ENCODE measurements around the gene AOC1. TPM values are rescaled to one million over a fixed set of nuclear protein-coding genes. Genes with fewer than 3 reads are reported as not detected.

AOC1 gene
- total and polyA plus RNA-seq, 10 of the 15 experiments (the other 5 are each of a cell fraction or from before 2014, with no cell fraction given) = 0.07 TPM; not detected in 9

GRCh38 chr7:150860291-150860977 lies 8.1 kb downstream of the AOC1 start:
- no peaks in the 10 kb centered on the region for H4K20me1 ChIP-seq (ENCODE audit: control insufficient read depth, insufficient read depth)
- DNase-seq (ENCODE audit: low read depth, low spot score) = no peak
- H3K27me3 ChIP-seq (replicated peaks in 1 of 2; ENCODE audit: control insufficient read depth in 2 of 2, insufficient read depth in 2 of 2, low read length in 1 of 2) = no peaks in the 10 kb centered on the region; a peak in 1 of 4 replicates
- no peaks in the 10 kb centered on the region for H3K9me3 ChIP-seq (replicated peaks; ENCODE audit: control insufficient read depth, insufficient read depth, low read length)
- no peaks in the 10 kb centered on the region for H3K36me3 ChIP-seq (ENCODE audit: control insufficient read depth in 2 of 2, insufficient read depth in 2 of 2, low read length in 1 of 2)
- WGBS (ENCODE audit: insufficient coverage, insufficient replicate concordance, low lambda C conversion rate, missing lambda C conversion rate) = 60% methylated on average over 14 of the region's 14 CpGs
- intact Hi-C loops (cut with micrococcal nuclease; ENCODE audit: unreplicated experiment) (no loop called here), in situ Hi-C loops (cut with MboI) (no loop called here)
- ATAC-seq = no peak
- no peak overlapping the region for H3K4me2 ChIP-seq (ENCODE audit: control insufficient read depth, insufficient read depth)
- SMC1A ChIA-PET (ENCODE audit: uncharacterized antibody, unreplicated experiment) = no interaction called here
- no peaks in the 10 kb centered on the region for H3K4me1 ChIP-seq (ENCODE audit: control insufficient read depth, insufficient read depth, low read length)
- POLR2A ChIA-PET = interaction anchor here (0.6 kb wide), 1 partner anchor 1022 kb away, joined by 6 read pairs; the partner anchor contains the start of gene ZNF862
- no peaks in the 10 kb centered on the region for H3K79me2 ChIP-seq (ENCODE audit: control insufficient read depth, insufficient read depth, low read length)
- CTCF ChIA-PET = interaction anchor here (0.5 to 1.5 kb wide), 2 partner anchors 82 to 88 kb away, joined by 3 to 4 read pairs; no protein-coding TSS in a partner anchor
- RAD21 ChIA-PET (ENCODE audit: unreplicated experiment) = no interaction called here
- H3K9ac ChIP-seq (ENCODE audit: control insufficient read depth, insufficient read depth, low read length) = no peak overlapping the region
- no peak overlapping the region for H3K27ac ChIP-seq (ENCODE audit: control insufficient read depth, insufficient read depth)
- H3K4me3 ChIP-seq = no peak overlapping the region
- no TSS peak for BruUV-seq (replicated peaks)
- FAIRE-seq = no peak
- H2AFZ ChIP-seq (ENCODE audit: control insufficient read depth, low read depth, low read length) = no peak overlapping the region
- no peak for TF ChIP-seq SIX5 (IDR thresholded peaks at IDR 0.05; ENCODE audit: low read depth, low read length, severe bottlenecking)
- TF ChIP-seq FOS (IDR thresholded peaks at IDR 0.05; ENCODE audit: borderline replicate concordance, extremely low read depth, insufficient read length) = no peak
- no peak for TF ChIP-seq LARP7 (IDR thresholded peaks at IDR 0.05)
- TF ChIP-seq CHD4 (IDR thresholded peaks at IDR 0.05) = no peak
- no peak for TF ChIP-seq CEBPB (IDR thresholded peaks at IDR 0.05; ENCODE audit: borderline replicate concordance in 1 of 2, low read depth in 2 of 2, low read length in 2 of 2)
- TF ChIP-seq BMI1 (IDR thresholded peaks at IDR 0.05; ENCODE audit: borderline replicate concordance) = no peak
- TF ChIP-seq, protein P1, sequence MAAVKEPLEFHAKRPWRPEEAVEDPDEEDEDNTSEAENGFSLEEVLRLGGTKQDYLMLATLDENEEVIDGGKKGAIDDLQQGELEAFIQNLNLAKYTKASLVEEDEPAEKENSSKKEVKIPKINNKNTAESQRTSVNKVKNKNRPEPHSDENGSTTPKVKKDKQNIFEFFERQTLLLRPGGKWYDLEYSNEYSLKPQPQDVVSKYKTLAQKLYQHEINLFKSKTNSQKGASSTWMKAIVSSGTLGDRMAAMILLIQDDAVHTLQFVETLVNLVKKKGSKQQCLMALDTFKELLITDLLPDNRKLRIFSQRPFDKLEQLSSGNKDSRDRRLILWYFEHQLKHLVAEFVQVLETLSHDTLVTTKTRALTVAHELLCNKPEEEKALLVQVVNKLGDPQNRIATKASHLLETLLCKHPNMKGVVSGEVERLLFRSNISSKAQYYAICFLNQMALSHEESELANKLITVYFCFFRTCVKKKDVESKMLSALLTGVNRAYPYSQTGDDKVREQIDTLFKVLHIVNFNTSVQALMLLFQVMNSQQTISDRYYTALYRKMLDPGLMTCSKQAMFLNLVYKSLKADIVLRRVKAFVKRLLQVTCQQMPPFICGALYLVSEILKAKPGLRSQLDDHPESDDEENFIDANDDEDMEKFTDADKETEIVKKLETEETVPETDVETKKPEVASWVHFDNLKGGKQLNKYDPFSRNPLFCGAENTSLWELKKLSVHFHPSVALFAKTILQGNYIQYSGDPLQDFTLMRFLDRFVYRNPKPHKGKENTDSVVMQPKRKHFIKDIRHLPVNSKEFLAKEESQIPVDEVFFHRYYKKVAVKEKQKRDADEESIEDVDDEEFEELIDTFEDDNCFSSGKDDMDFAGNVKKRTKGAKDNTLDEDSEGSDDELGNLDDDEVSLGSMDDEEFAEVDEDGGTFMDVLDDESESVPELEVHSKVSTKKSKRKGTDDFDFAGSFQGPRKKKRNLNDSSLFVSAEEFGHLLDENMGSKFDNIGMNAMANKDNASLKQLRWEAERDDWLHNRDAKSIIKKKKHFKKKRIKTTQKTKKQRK (IDR thresholded peaks at IDR 0.05; ENCODE audit: low read depth, low read length) = no peak
- TF ChIP-seq, protein P2, sequence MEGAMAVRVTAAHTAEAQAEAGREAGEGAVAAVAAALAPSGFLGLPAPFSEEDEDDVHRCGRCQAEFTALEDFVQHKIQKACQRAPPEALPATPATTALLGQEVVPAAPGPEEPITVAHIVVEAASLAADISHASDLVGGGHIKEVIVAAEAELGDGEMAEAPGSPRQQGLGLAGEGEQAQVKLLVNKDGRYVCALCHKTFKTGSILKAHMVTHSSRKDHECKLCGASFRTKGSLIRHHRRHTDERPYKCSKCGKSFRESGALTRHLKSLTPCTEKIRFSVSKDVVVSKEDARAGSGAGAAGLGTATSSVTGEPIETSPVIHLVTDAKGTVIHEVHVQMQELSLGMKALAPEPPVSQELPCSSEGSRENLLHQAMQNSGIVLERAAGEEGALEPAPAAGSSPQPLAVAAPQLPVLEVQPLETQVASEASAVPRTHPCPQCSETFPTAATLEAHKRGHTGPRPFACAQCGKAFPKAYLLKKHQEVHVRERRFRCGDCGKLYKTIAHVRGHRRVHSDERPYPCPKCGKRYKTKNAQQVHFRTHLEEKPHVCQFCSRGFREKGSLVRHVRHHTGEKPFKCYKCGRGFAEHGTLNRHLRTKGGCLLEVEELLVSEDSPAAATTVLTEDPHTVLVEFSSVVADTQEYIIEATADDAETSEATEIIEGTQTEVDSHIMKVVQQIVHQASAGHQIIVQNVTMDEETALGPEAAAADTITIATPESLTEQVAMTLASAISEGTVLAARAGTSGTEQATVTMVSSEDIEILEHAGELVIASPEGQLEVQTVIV (IDR thresholded peaks at IDR 0.05; ENCODE audit: borderline replicate concordance, partially characterized antibody) = no peak
- TF ChIP-seq, protein P3, sequence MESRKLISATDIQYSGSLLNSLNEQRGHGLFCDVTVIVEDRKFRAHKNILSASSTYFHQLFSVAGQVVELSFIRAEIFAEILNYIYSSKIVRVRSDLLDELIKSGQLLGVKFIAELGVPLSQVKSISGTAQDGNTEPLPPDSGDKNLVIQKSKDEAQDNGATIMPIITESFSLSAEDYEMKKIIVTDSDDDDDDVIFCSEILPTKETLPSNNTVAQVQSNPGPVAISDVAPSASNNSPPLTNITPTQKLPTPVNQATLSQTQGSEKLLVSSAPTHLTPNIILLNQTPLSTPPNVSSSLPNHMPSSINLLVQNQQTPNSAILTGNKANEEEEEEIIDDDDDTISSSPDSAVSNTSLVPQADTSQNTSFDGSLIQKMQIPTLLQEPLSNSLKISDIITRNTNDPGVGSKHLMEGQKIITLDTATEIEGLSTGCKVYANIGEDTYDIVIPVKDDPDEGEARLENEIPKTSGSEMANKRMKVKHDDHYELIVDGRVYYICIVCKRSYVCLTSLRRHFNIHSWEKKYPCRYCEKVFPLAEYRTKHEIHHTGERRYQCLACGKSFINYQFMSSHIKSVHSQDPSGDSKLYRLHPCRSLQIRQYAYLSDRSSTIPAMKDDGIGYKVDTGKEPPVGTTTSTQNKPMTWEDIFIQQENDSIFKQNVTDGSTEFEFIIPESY (IDR thresholded peaks at IDR 0.05) = no peak
- TF ChIP-seq YBX1 (IDR thresholded peaks at IDR 0.05) = no peak
- TF ChIP-seq, protein P4, sequence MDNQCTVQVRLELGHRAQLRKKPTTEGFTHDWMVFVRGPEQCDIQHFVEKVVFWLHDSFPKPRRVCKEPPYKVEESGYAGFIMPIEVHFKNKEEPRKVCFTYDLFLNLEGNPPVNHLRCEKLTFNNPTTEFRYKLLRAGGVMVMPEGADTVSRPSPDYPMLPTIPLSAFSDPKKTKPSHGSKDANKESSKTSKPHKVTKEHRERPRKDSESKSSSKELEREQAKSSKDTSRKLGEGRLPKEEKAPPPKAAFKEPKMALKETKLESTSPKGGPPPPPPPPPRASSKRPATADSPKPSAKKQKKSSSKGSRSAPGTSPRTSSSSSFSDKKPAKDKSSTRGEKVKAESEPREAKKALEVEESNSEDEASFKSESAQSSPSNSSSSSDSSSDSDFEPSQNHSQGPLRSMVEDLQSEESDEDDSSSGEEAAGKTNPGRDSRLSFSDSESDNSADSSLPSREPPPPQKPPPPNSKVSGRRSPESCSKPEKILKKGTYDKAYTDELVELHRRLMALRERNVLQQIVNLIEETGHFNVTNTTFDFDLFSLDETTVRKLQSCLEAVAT (IDR thresholded peaks at IDR 0.05) = no peak

Data from GM12878 (cell line).